ENCODE data around the gene USP17L22.
"Not testable (repeated sequence)": the region's sequence is repeated elsewhere in the genome, so short reads cannot be mapped to it uniquely, and the experiment has no call there.

The USP17L22 gene

GRCh38 chr4:9267319-9267718 is at the start of gene USP17L22:
Gene USP17L22, plus strand, starts transcription at chr4:9267619. Its CDS starts 0 bp downstream, at chr4:9267619.
- not testable (repeated sequence) for DNase-seq

GRCh38 chr4:9219852-9220251 is 47.6 kb upstream of the USP17L22 start, which contains the start of gene USP17L12:
Gene USP17L12, plus strand, starts transcription at chr4:9220152. Its CDS starts 0 bp downstream, at chr4:9220152.
- not testable (repeated sequence) for DNase-seq

- DNase-seq, result not testable (repeated sequence)
Measured at GRCh38 chr4:9224596-9224995, 42.8 kb upstream of the USP17L22 start, which contains the start of gene USP17L13. Gene USP17L13, plus strand, starts transcription at chr4:9224896. Its CDS starts 0 bp downstream, at chr4:9224896.

GRCh38 chr4:9230249-9230648 is 37.2 kb upstream of the USP17L22 start:
- DNase-seq, result peak; percentile 49

- not testable (repeated sequence) for DNase-seq
Measured at GRCh38 chr4:9234085-9234484, 33.3 kb upstream of the USP17L22 start, which contains the start of gene USP17L15. Gene USP17L15, plus strand, starts transcription at chr4:9234385. Its CDS starts 0 bp downstream, at chr4:9234385.

GRCh38 chr4:9238461-9238860 is 29.0 kb upstream of the USP17L22 start:
- DNase-seq, result not testable (repeated sequence)

- DNase-seq, result not testable (repeated sequence)
Measured at GRCh38 chr4:9243579-9243978, 23.8 kb upstream of the USP17L22 start, which contains the start of gene USP17L17. Gene USP17L17, plus strand, starts transcription at chr4:9243879. Its CDS starts 0 bp downstream, at chr4:9243879.

- DNase-seq, result peak; percentile 65
Measured at GRCh38 chr4:9247953-9248680, 19.3 kb upstream of the USP17L22 start, which contains the start of gene USP17L18. Gene USP17L18, plus strand, starts transcription at chr4:9248630. Its CDS starts 0 bp downstream, at chr4:9248630.

- DNase-seq, result not testable (repeated sequence)
Measured at GRCh38 chr4:9253078-9253477, 14.3 kb upstream of the USP17L22 start, which contains the start of gene USP17L19. Gene USP17L19, plus strand, starts transcription at chr4:9253378. Its CDS starts 0 bp downstream, at chr4:9253378.

- not testable (repeated sequence) for DNase-seq
Measured at GRCh38 chr4:9257824-9258223, 9.6 kb upstream of the USP17L22 start, which contains the start of gene USP17L20. Gene USP17L20, plus strand, starts transcription at chr4:9258124. Its CDS starts 0 bp downstream, at chr4:9258124.

GRCh38 chr4:9262572-9262971 is 4.8 kb upstream of the USP17L22 start, which contains the start of gene USP17L21:
Gene USP17L21, plus strand, starts transcription at chr4:9262872. Its CDS starts 0 bp downstream, at chr4:9262872.
- not testable (repeated sequence) for DNase-seq

GRCh38 chr4:9271719-9272118 is 4.3 kb downstream of the USP17L22 start:
- peak; percentile 69 for DNase-seq

Data from activated effector memory CD4-positive, alpha-beta T cell treated with anti-CD3 and anti-CD28 coated beads, Interleukin-2, amount 50 U/mL, for 16 hours (primary cell).